NCI-H187 (cell line): ENCODE results near the gene NEDD8.

Experiments used
- DNase-seq, 2 experiments: peaks; one replicate each; lab custom pipeline; 2025; lab: John Stamatoyannopoulos, UW

NEDD8 gene

GRCh38 chr14:24179961-24180796 is 52.0 kb downstream of the NEDD8 start:
- DNase-seq = no peak

GRCh38 chr14:24179294-24179960 is 52.7 kb downstream of the NEDD8 start:
- DNase-seq = no peak

- no peak for DNase-seq
Observed at GRCh38 chr14:24178399-24179178, 53.6 kb downstream of the NEDD8 start.

- DNase-seq = no peak
Observed at GRCh38 chr14:24177891-24178290, 54.3 kb downstream of the NEDD8 start.

GRCh38 chr14:24177041-24177825 is 54.9 kb downstream of the NEDD8 start:
- DNase-seq = no peak

GRCh38 chr14:24176599-24176998 is 55.6 kb downstream of the NEDD8 start:
- DNase-seq = no peak

GRCh38 chr14:24172871-24173281 is 59.3 kb downstream of the NEDD8 start:
- no peak for DNase-seq

- DNase-seq = no peak
Observed at GRCh38 chr14:24172261-24172860, 59.8 kb downstream of the NEDD8 start.

- DNase-seq = peak; percentile 96 to 98
Observed at GRCh38 chr14:24171422-24172260, 60.5 kb downstream of the NEDD8 start, which contains the start of gene REC8. Gene REC8 (plus strand): TSS chr14:24172080. CDS start chr14:24172553, 473 bp downstream.

GRCh38 chr14:24167469-24168114 is 64.6 kb downstream of the NEDD8 start:
- no peak for DNase-seq
